Caco-2 (cell line): ENCODE measurements around the gene GNG7. TPM values are rescaled to one million over a fixed set of nuclear protein-coding genes. Genes with fewer than 3 reads are reported as not detected.

Source experiments
- BruUV-seq: library from RNA; stranded (reverse); fragments of 400-500 nt; replicated peaks from 2 replicates; lab custom pipeline; 2021; lab: Mats Ljungman, UMichigan
- CTCF ChIA-PET: fragments of 300-600 bp; sonication (Branson Sonifier 250); formaldehyde crosslinking; loops from one replicate; lab custom pipeline; 2022; ENCODE audit warnings: antibody characterized with exemption; lab: Charles Lee
- POLR2A ChIA-PET: fragments of 300-600 bp; sonication (Branson Sonifier 250); formaldehyde crosslinking; loops from one replicate; lab custom pipeline; 2022; ENCODE audit warnings: antibody characterized with exemption; lab: Charles Lee
- DNase-seq, 2 experiments: peaks; one replicate each; pipeline versions ENCODE4 v3.0.0 to v3.0.0-alpha.2; 2020 to 2022
- H3K27me3 ChIP-seq: replicated peaks from 2 replicates; pipeline ENCODE4 v1.6.0; 2011; ENCODE audit warnings: low read length; ENCODE audit not compliant: control insufficient read depth, insufficient read depth
- H3K36me3 ChIP-seq: 2 replicates; pipeline ENCODE4 v1.5.1; 2011; ENCODE audit warnings: low read length; ENCODE audit not compliant: control insufficient read depth, insufficient read depth
- H3K4me1 ChIP-seq: fragments of 250-450 bp; sonication (Bioruptor Pico); 2 replicates; pipeline ENCODE4 v1.5.1; 2020; ENCODE audit warnings: mild to moderate bottlenecking
- H3K4me3 ChIP-seq: 2 replicates; pipeline ENCODE4 v1.5.1; 2011; ENCODE audit warnings: low read depth, mild to moderate bottlenecking, control low read depth, low read length
- H3K9me3 ChIP-seq: fragments of 250-450 bp; sonication (Bioruptor Pico); 2 replicates; pipeline ENCODE4 v1.5.1; 2020; ENCODE audit warnings: mild to moderate bottlenecking, moderate library complexity
- H3K27ac Mint-ChIP-seq: one replicate; pipeline ENCODE4 v1.8.0; 2022; ENCODE audit warnings: mixed read lengths; ENCODE audit not compliant: unreplicated experiment
- H3K27me3 Mint-ChIP-seq: one replicate; pipeline ENCODE4 v1.8.0; 2022; ENCODE audit warnings: mixed read lengths; ENCODE audit not compliant: insufficient read depth, unreplicated experiment
- H3K36me3 Mint-ChIP-seq: one replicate; pipeline ENCODE4 v1.8.0; 2022; ENCODE audit warnings: mild to moderate bottlenecking, mixed read lengths; ENCODE audit not compliant: insufficient read depth, unreplicated experiment
- H3K4me1 Mint-ChIP-seq: one replicate; pipeline ENCODE4 v1.8.0; 2022; ENCODE audit warnings: low read depth, mixed read lengths; ENCODE audit not compliant: unreplicated experiment
- H3K4me3 Mint-ChIP-seq: one replicate; pipeline ENCODE4 v1.8.0; 2022; ENCODE audit warnings: mild to moderate bottlenecking, moderate library complexity, mixed read lengths; ENCODE audit not compliant: unreplicated experiment
- H3K9me3 Mint-ChIP-seq: one replicate; pipeline ENCODE4 v1.8.0; 2022; ENCODE audit warnings: mixed read lengths; ENCODE audit not compliant: unreplicated experiment
- CTCF ChIP-seq, 2 experiments: fragments of 200-600 bp in 1 of 2; IDR thresholded peaks; 1 replicate in 1 of 2; 2 replicates in 1 of 2; pipeline versions ENCODE4 v1.5.1 to v1.8.0; 2011 to 2022; ENCODE audit warnings: antibody characterized with exemption in 1 of 2, control low read depth in 1 of 2, inconsistent platforms in 1 of 2, low read depth in 1 of 2, low read length in 1 of 2, mild to moderate bottlenecking in 1 of 2, moderate library complexity in 1 of 2; ENCODE audit not compliant: insufficient read depth in 1 of 2, severe bottlenecking in 1 of 2, unreplicated experiment in 1 of 2
- intact Hi-C: fragments of 100-400 bp; cut with micrococcal nuclease; formaldehyde crosslinking; loops from one replicate; pipeline ENCODE4 v1.10.0; 2022; ENCODE audit not compliant: unreplicated experiment
- total RNA-seq: library from RNA; stranded (reverse); gene quantifications from 2 replicates; pipeline ENCODE4 v1.2.3, GENCODE V29; 2022

GNG7 gene
- total RNA-seq, 1 experiment from 2014 or later: 0.43 TPM

DNA sequence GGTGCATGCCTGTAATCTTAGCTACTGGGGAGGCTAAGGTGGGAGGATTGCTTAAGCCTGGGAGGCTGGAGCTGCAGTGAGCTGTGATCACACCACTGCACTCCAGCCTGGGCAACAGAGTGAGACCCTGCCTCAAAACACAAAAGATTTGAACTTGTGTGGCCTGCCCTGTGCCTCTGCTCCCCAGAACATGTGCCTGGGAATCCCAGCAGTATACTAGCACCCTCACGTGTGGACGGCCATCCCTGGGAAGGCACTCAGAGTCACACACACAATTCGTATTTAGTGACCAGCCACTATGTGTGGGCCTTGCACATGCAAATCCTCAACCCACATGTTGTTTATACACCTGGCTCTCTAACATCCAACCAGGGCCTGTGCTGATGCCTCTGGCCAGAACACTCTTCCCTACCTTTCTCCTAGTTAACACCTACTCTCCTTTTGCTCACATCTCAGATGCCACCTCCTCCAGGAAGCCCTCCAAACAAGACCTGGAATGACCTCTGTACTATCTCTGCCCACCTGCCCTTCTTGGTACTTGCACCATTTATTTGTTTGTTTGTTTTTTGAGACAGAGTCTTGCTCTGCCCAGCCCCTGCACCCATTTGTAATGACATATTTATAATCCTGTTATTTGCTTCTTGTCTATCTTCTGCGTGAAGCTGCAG is 218.9 kb downstream of the GNG7 start:
- no TSS peak for BruUV-seq
- H3K9me3 Mint-ChIP-seq: peaks cover 11% of the 10 kb centered on the region
- CTCF ChIA-PET: interaction anchor here (0.7 kb wide), 1 partner anchor 42 kb away, joined by 3 read pairs; no protein-coding TSS in a partner anchor
- H3K36me3 ChIP-seq: no peaks in the 10 kb centered on the region
- POLR2A ChIA-PET: interaction anchor here (1.3 kb wide), 1 partner anchor 8 kb away, joined by 8 read pairs; the partner anchor contains the start of gene GADD45B
- H3K27me3 ChIP-seq: no peaks in the 10 kb centered on the region
- H3K36me3 Mint-ChIP-seq: peaks cover 16% of the 10 kb centered on the region
- H3K9me3 ChIP-seq: no peaks in the 10 kb centered on the region
- H3K4me1 ChIP-seq: no peaks in the 10 kb centered on the region
- no peaks in the 10 kb centered on the region for H3K4me1 Mint-ChIP-seq
- DNase-seq: no peak
- TF ChIP-seq CTCF (IDR thresholded peaks at IDR 0.05; ENCODE audit: insufficient read depth in 1 of 2, low read depth in 1 of 2, low read length in 1 of 2, severe bottlenecking in 1 of 2, unreplicated experiment in 1 of 2): no peak
- intact Hi-C loops: no loop called here
- H3K4me3 Mint-ChIP-seq: no peak overlapping the region
- H3K27ac Mint-ChIP-seq: no peak overlapping the region
- H3K4me3 ChIP-seq: no peak overlapping the region
- no peaks in the 10 kb centered on the region for H3K27me3 Mint-ChIP-seq

DNA sequence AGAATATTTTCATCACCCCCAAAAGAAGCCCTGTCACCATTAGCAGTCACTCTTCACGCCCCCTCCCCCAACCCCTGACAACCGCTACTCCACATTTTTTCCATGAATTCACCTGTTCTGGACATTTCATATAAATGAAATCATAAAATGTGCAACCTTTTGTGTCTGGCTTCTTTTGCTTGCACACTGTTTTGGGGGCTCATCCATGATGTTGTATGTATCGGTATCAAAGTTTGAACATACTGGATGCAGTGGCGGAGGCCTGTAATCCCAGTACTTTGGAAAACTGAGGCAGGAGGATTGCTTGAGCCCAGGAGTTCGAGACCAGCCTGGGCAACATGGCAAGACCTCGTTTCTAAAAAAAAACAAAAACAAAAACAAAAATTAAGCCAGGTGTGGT is 219.4 kb downstream of the GNG7 start:
- POLR2A ChIA-PET: no interaction called here
- CTCF ChIA-PET: no interaction called here
- Histone ChIP-seq H3K4me3 (no peak overlapping the region), H3K27me3 (no peaks in the 10 kb centered on the region), H3K36me3 (no peaks in the 10 kb centered on the region), H3K4me1 (no peaks in the 10 kb centered on the region), H3K9me3 (no peaks in the 10 kb centered on the region)
- TF ChIP-seq CTCF (IDR thresholded peaks at IDR 0.05; ENCODE audit: insufficient read depth in 1 of 2, low read depth in 1 of 2, low read length in 1 of 2, severe bottlenecking in 1 of 2, unreplicated experiment in 1 of 2): no peak
- Mint-ChIP-seq H3K27me3 (no peaks in the 10 kb centered on the region), H3K4me1 (no peaks in the 10 kb centered on the region), H3K27ac (no peak overlapping the region), H3K9me3 (peaks cover 11% of the 10 kb centered on the region), H3K4me3 (no peak overlapping the region), H3K36me3 (peaks cover 22% of the 10 kb centered on the region)
- no TSS peak for BruUV-seq
- intact Hi-C loops: no loop called here
- DNase-seq: no peak

GRCh38 chr19:2482354-2483038 is 220.0 kb downstream of the GNG7 start:
- ChIA-PET CTCF (no interaction called here), POLR2A (no interaction called here)
- intact Hi-C loops: no loop called here
- peaks cover 11% of the 10 kb centered on the region for H3K9me3 Mint-ChIP-seq
- no peak overlapping the region for H3K4me3 ChIP-seq
- no peak overlapping the region for H3K4me3 Mint-ChIP-seq
- BruUV-seq: no TSS peak
- no peaks in the 10 kb centered on the region; the same call in 1 of the 2 replicates for H3K36me3 ChIP-seq
- no peaks in the 10 kb centered on the region for H3K27me3 ChIP-seq
- TF ChIP-seq CTCF (IDR thresholded peaks at IDR 0.05; ENCODE audit: insufficient read depth in 1 of 2, low read depth in 1 of 2, low read length in 1 of 2, severe bottlenecking in 1 of 2, unreplicated experiment in 1 of 2): no peak
- no peaks in the 10 kb centered on the region for H3K4me1 ChIP-seq
- no peaks in the 10 kb centered on the region for H3K9me3 ChIP-seq
- no peak for DNase-seq
- no peak overlapping the region for H3K27ac Mint-ChIP-seq
- H3K4me1 Mint-ChIP-seq: no peaks in the 10 kb centered on the region
- H3K27me3 Mint-ChIP-seq: no peaks in the 10 kb centered on the region
- H3K36me3 Mint-ChIP-seq: peaks cover 28% of the 10 kb centered on the region
